Measurements from ENCODE around the gene PIAS4.

Gene PIAS4

DNA sequence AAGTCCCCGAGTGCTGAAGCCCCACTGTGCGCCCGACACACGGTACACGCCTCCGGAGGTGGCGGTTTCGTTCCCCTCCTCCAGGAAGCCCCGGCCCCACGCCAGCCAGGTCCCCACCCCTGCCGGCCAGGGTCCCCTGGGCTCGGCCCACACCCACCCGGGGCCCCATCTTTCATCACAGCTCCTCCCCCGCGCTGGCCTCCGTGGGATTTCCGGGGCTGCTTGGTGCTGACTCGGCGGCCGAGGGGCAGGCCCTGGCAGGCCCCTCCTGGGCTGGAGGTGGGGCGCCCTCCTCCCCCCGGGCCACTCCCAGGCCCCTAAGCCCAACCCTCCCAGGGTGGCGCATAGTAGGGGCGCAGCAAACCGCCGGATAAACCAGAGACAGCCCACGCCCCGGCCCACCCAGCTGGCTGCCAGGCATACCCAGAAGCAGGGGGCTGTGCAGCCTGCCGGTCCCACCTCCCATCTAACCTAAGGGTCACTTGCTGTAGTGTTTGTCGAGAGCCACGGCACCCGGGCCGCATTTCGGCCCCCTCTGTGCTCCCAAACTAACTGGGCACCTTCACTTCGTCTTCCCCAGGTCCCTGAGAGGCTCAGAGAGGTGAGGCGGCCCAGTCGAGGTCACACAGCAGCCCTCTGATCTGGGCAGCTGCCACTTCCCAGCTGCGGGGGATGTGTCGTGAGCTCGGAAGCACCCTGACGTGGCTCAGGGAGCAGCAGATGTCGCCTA is 52.5 kb downstream of the PIAS4 start:
- no peak for DNase-seq (ENCODE audit: low read depth in 2 of 2)

DNA sequence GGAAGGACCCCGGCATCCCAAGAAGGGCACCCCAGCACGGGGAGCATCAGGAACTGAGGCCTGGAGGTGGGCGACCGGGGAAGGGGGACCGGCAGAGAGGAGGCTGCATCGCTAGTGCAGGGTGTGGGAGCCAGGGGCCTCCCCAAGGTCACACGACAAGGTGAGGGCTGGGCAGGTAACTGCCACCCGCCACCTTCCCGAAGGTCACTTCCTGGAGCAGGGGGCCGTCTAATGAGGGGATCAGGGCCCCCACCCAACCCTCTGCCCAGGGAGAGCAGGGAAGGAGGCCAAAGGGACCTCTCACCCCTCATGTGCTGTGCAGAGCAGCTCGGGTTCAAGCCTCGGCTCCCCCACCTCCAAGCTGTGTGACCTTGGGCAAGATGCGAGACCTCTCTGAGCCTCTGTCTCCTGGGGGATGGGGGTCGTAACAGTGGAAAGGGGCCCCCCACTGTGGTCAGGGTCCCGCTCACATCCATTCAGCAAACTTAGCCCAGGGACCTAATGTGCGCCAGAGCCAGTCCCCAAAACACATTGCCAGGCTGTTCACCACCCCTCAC is 53.2 kb downstream of the PIAS4 start:
- DNase-seq (ENCODE audit: low read depth in 2 of 2): no peak

DNA sequence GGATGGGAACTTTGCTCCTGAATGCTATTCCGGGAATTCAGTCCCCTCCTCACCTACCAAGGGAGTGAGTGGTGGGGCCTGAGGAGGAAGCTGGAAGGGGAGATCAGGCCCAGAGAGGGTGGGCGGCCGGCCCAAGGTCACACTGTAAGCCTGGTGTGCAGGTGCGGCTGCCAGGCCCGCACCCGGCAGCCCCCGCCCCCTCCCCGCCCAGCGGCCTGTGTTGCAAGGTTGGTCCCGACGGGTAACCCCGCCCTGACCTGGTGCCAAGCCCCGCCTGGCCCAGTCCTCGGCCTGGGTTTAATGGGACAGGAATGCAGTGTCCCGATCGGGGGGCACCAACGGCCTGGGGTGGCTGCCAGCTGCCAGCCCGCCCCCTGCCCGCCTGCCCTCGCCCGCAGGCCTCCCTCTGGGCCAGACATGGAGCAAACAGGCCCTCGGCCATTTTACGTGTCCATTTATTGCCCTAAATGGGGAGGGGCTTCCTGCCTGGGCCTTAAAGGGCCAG is 53.7 kb downstream of the PIAS4 start:
- DNase-seq (ENCODE audit: low read depth in 2 of 2): no peak

DNA sequence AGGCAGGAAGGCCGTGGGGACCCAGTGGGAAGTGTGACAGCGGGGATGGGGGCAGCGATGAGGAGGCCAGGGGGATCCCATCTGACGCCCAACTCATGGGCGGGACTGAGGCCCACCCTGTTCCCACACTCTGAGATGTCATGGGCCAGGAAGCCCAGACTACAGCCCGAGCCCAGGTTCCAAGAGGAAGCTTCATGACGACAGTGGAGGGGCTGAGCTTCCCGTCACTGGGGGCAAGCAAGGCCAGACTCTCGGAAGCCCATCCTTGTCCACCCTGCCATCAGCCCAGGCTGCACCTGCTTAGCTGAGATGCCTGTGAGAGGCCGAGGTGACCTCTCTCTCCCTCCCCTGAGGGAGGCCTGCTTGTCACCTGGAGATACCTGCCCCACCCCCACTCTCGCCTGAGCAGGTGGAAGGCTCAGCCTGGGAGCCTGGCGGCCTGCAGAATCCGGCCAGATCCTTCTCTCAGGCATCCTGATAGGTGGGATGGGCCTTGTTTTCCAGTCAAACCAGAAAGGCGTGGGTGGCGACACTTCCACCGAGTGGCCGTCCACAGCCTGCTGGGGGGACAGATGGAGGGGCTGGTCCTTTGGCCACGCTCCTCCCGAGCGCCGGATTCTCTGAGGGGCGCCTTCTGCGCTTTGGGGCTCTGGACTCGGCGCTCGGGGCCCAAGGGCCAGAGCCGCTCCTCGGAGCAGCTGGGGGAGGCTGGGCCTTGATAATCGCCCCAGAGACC is 54.3 kb downstream of the PIAS4 start:
- DNase-seq (ENCODE audit: low read depth in 2 of 2): no peak

DNA sequence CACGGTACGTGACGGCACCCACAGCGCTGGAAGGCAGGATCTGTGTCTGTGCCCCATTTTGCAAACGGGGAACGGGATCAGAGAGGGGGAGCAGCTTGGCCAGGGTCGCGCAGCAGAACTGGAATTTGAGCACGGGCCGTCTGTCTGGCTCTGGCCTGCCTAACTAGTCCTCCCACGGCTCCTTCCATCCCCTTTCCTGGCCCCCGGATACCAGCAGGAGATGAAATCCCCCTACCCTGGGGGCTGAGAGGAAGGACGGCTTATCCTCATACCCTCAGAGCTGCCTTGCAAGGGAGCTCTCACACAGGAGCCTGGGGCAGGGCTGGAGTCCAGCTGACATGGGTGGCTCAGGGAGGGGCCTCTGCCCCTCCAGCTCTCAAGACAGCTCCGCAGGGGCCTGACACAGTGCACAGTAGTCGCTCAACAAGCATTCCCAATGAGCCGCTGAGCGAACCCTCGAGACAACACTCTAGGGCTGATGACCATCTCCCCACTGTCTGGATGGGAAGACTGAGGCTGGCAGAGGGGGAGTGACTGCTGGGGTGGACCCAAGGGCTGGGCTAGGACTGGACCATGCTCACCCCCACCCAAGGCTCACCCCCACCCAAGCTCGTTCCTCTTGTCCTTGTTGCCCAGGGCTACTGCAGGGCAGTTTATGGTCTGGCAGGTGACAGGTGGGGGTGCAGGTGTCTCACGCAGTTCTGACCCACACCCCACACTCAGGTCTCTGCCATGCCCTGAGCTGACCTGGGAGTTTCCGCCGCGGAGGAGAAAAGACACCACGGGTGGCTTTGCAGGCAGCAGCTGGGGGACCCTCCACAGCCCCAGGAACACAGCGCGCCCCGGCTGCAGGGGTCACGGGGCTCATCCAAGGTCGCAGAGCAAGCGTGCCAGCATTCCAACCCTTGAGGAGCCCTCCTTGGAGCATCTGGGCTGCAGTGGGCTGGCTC is 55.2 kb downstream of the PIAS4 start:
- DNase-seq (ENCODE audit: low read depth in 2 of 2): no peak

DNA sequence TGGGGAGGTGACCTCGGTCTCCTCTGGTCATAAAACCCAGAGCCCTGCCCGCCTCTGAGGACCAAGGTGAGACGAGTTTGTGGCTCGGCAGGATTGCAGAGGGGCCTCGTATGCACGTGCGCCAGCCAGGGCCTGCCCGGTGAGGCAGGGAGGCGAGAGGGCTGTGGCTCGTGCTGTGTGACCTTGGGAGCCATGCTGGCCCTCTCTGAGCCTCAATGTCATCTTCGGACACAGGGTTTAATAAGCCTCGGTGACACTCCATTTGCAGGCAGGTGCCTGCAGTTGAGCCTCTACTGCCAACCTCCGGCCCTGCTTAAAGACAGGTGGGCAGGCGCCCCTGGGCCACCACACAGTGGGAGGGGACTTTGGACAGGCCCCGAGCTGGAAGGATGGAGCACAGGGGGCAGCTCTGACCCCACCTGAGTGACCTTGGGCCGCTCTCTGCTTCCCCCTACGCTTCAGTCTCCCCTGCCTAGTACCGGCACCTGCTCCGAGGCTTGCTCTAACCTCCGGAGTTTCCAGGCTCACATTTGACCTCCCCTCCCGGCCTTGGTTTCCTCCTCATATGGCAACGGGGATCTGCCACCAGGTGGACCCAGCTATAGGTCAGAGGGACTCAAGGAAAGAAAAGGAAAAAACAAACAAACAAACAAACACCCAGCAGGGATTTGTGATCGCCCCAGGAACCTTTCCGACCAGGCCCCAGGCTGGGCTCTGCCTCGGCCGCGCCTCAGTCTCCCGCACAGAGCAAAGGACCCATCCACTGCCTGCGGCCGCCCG is 56.0 kb downstream of the PIAS4 start:
- DNase-seq (ENCODE audit: low read depth in 2 of 2): no peak

DNA sequence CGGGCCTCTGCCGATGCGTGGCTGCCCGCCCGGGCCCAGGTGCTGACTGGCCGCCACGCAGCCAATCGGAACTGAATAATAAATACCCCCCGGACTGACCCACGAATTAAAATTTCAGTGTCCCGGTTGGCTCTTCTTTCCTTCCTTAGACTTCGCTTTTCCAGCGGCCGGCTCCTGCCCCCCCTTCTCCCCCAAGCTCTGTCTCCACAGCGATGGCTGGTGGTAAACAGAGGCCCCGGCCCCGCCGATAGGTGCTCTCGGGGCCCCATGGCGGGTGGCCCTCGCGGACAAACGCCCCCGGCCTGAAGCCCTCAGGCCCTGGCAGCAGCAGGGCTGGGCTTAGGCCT is 56.6 kb downstream of the PIAS4 start:
- no peak for DNase-seq (ENCODE audit: low read depth in 2 of 2)

DNA sequence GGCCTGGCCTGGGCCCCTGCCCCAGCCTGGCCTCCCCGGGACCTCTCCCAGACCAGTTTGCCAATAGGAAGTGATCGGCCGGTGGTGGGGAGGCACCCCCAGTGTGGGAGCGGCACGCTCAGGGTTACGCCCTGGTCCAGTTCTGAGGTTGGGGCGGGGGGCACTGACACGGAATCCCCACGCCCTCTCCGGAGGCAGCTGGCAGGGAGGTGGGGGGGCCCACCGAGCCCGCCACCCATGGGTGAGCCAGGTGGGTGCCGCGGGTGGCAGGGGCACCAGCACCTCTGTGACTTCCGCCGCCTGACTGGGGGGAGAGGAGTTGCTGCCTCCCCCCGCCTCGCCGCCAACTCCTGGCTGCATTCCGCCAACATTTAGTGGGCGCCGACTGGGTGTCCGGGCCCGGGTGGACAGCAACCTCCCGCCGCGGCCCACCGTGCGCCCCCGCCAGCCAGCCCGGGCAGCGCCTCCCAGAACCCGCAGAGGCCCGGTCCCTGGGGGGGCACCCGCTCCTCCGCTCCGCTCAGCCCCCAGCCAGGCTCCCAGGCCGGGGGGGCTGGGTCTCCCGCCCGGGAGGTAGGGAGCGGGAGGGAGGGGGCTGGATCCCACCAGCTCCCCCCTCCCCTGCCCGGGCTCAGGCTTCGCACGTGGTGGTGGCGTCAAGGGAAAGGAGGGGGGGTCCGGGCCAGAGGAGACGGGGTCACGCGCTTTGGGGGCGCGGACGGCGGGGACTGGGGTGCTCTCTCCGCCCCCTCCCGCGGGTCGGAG is 57.1 kb downstream of the PIAS4 start:
- DNase-seq (ENCODE audit: low read depth in 2 of 2): no peak

DNA sequence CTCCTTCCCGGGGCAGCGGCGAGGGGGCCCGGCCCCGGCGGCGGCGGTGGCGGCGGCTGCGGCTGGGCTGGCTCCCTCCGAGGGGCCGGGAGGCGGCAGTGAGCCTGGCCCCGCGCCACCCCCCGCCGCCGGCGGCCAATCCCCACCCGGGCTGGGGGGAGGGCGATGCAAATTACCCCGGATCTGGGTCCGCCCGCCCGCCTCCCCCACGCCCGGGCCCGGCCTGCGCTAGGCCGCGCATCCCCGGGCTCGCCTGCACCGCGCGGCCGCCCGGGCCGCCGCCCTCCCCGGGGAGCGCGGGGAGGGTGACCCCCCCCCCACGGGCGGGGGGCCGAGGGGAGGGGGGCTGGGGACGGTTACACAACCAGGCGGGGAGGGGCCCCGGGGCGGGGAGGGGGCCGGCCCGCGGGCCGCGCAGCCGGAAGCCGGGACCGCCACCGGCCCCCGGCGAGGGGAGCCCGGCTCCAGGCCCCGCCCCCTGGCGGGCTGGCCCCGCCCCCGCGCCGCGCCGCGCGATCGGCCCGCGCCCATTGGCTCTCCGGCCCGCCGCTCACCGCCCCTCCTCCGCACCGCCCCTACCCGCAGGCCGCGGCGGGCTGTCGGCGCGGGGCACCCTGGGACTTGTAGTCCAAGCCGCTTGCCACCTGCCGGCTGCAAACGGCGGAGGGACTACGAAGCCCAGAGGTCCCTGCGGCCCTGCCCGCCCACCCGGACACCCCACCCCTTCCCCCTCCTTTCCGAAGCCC is 58.1 kb downstream of the PIAS4 start:
- DNase-seq (ENCODE audit: low read depth in 2 of 2): peak; percentile 94 to 95

DNA sequence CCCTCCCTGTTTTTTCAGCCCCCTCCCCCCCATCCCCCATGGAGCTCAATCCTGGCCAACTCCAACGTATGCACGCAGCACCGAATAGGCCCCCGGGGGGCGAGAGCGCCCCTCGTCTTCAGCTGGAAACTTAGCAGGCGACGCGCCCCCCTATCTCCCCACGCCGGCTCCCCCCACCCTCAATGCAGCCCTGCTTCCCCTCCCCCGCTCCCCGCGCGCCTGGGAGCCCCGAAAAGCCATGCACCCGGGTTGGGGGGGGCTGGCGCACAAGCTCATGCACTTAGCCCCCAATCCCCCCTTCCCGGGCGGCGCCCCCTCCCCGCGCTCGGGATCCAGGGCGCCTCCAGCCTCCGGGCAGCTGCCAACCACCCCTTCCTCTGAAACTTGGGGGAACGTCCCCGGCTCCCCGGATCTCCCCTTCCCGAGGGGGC is 58.7 kb downstream of the PIAS4 start:
- DNase-seq (ENCODE audit: low read depth in 2 of 2): no peak

DNA sequence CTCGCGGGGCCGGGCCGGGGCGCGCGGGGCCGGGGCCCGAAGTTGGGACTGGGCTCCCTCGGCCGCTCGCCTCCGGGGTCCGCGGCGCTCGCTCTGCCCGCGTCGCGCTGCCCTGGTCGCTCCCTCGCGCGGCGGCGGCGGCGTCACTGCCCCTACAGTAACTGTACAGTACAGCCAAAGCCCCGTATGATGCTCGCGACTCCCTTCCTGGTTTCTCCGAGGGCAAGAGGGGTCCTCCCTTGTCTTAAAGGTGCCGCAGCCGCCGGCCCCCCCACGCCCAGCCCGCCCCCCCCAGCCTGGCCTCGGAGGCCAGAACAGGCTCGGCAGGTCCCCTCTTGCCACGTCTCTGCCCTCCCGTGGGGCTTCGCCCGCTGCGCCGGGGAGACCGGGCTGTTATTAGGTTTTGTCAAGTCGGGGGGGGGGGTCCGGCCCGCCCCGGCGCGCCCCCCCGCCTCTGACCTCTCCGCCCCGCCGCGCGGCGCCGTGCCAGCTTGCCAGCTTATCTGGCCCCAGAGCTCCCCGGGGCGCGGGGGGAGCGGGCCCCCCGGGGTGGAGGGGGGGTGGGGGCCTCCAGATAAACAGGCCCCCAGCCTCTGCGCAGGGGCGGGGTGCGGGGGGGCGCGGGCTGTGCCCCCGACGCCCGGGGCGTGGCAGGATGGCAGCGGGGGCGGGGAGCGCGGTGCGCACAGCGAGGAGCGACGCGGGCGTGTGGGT is 59.3 kb downstream of the PIAS4 start, which contains the start of gene ZBTB7A:
TSS of gene ZBTB7A (minus strand) at position 218 of the 714 bp plus-strand sequence. CDS start 11,667 bp downstream, outside the sequence.
- peak; percentile 61 to 65 for DNase-seq (ENCODE audit: low read depth in 2 of 2)

DNA sequence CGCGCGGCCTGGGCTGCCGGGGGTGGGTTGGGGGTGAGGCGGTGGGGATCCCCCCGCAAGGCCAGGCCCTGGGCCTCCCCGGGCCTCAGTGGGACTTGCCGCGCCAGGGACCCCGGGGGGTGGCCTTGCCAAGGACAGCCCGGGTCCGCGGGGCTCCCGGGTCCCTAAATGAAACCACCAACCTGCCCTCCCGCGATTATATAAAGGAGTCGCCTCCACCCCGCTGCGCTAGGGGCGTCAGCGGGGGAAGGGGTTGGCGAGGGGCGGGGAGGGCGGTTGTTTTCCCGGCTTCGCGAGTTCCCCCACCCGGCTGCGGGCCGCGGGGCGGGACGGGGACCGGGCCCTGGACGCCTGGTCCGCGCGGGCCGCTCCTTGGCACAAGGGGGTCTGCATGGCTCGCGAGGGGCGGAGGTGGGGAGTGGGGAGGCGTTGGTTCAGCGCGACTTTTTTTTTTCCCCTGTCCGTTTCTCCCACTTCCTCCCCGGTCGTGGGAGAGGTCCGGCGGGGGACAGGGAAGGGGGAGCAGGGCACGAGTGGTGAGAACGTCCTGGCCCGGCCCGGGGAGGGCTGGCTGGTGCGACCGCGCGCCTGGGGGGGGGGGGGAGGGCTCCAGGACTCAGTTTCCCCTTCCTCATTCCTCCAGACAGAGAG is 60.0 kb downstream of the PIAS4 start:
- no peak for DNase-seq (ENCODE audit: low read depth in 2 of 2)

DNA sequence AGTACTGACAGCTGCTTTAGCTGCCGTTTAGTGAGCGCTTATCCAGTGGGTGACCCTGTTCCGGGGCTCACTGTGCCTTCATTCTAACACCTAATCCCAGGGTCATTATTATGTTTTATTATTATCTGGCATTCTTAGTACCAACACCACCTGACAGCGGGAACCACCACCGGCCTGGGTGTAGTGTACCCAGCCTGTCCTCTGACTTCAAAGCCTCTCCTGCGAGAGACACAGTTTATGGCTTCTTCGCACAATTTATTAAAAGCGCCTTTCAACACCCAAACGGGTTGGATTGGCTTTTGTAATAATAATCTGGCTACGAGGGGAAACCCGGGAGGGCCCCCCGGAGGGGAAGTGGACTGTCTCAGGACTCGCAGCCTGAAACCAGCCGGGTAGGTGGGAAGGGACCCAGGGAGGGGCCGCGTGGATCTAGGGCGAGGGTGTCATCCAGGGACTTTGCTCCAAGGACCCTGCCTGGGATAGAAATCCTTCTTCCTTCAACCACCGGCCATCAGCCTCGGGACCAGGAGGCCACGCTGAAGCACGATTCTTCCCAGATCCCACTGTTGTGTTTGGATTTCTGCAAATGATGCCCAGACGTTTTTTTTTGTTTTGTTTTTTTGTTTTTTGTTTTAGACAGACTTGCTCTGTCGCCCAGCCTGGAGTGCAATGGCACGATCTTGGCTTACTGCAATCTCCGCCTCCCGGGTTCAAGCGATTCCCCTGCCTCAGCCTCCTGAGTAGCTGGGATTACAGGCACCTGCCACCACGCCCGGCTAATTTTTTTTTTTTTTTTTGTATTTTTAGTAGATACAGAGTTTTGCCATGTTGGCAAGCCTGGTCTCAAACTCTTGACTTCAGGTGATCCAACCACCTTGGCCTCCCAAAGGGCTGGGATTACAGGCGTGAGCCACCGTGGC is 60.8 kb downstream of the PIAS4 start:
- DNase-seq (ENCODE audit: low read depth in 2 of 2): no peak

DNA sequence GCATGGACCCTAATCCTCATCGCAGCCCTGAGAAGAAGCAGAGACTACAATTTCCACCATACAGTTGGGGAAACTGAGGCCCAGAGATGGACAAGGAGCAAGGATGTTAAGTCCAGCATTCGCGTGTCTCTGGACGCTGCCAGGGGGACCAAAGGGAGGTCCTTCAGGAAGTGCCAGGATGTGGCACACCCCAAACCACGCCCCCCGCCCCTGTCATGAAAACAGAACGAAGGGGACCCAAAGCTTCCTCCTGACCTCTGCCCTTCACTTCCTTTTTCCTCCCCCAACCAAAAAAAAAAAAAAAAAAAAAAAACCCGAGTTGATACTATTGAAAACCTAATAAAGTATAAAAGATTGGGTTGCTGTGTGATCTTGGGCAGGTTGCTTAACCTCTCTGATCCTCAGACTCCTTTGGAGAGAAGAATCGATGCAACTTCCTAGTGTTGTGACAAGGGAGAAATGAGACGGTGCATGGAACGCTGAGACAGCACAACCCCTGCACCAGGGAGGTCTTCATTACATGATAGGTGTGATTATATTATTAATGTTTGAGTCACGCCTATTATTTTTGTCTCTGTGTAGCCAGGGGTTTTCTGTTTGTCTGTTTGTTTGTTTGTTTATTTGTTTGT is 61.9 kb downstream of the PIAS4 start:
- no peak for DNase-seq (ENCODE audit: low read depth in 2 of 2)

DNA sequence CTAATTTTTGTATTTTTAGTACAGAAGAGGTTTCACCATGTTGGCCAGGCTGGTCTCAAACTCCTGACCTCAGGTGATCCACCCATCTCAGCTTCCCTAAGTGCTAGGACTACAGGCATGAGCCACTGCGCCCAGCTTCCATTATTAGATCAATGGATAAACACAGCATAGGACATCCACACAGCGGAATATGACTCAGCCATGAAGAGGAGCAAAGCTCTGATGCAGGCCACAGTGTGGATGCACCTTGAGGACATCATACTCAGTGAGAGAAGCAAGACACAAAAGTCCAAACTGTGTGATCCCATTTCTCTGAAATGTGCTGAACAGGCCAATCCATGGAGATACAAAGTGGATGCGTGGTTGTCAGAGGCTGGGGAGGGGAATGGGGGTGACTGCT is 64.1 kb downstream of the PIAS4 start:
- no peak for DNase-seq (ENCODE audit: low read depth in 2 of 2)

DNA sequence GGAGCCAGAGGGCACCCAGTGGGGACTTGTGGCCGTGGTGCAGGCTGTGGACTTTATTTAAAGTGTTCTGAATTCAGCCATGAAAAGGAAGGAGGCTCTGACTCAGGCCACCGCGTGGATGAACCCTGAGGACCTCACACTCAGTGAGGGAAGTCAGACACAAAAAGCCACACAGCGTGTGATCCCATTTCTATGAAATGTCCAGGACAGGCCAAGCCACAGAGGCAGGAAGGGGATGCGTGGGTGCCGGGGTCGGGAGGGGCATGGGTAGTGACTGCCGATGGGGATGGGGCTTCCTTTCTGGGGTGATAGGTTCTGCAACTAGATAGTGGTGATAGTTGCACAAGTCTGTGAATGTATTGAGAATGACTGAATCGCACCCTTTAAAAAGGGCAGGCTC is 67.8 kb downstream of the PIAS4 start:
- no peak for DNase-seq (ENCODE audit: low read depth in 2 of 2)

DNA sequence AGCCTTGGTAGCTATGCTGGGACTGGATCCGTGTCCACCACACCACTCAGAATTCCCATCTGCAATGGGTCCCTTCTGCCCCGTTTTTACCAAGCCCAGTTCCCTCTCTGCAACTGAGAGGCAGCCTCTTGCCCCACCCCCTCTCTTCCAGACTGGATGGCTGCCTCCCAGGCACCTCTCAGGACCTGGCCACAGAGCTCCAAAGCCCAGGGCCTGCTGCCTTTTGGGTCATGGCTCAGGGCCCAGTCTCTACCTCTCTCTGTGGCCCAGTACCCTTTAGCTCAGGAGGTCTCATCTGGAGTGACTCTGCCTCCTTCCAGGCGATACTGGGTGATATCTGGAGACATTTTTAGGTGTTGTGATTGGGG is 69.5 kb downstream of the PIAS4 start:
- DNase-seq (ENCODE audit: low read depth in 2 of 2): no peak

Data from stimulated activated CD4-positive, alpha-beta T cell treated with anti-CD3 and anti-CD28 coated beads, Interleukin-4, amount 100 ng/mL, for 48 hours (primary cell).